GM18951 (cell line): Measurements from ENCODE around the gene MUC5B.
"Not testable (repeated sequence)": the region's sequence is repeated elsewhere in the genome, so short reads cannot be mapped to it uniquely, and the experiment has no call there.

Experiments
- POLR2A ChIP-seq: IDR thresholded peaks from 4 replicates; pipeline ENCODE4 v1.6.1; 2011; ENCODE audit warnings: mild to moderate bottlenecking; ENCODE audit not compliant: insufficient read length, insufficient read depth; ENCODE audit errors: extremely low read depth
- in situ Hi-C: fragments of 300-500 bp; cut with MboI; formaldehyde crosslinking; loops from one replicate; pipeline ENCODE4 v1.12.0; 2022; ENCODE audit warnings: low sequenced_read_pairs, mixed read lengths, inconsistent platforms; ENCODE audit not compliant: unreplicated experiment

The MUC5B gene

DNA sequence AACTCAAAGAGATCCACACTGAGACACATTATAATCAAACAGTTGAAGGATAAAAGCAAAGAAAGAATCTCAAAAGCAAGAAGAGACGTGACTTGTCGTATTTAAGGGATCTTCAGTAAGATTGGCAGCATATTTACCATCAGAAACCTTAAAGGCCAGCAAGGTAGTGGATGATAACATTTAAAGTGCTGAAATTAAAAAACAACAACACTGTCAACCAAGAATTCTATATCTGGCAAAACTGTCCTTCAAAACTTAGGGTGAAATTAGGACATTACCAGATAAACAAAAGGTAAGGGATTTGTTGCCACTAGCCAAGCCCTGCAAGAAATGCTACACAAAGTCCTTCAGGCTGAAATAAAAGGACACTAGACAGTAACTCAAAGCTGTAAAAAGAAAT, 11.0 kb upstream of the MUC5B start:
- in situ Hi-C loops = no loop called here
- no peak for TF ChIP-seq POLR2A

DNA sequence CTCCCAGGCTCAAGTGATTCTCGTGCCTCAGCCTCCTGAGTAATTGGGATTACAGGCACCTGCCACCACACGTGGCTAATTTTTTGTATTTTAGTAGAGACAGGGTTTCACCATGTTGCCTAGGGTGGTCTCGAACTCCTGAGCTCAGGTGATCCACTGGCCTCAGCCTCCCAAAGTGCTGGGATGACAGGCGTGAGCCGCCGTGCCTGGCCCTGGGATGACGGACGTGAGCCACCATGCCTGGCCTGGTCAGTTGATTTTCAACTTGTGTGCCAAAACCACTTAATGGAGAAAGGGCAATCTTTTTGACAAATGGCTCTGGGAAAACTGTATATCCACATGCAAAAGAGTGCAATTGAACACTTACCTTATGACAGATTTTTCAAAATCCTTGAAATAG, 7.0 kb upstream of the MUC5B start:
- in situ Hi-C loops = not testable (repeated sequence)

DNA sequence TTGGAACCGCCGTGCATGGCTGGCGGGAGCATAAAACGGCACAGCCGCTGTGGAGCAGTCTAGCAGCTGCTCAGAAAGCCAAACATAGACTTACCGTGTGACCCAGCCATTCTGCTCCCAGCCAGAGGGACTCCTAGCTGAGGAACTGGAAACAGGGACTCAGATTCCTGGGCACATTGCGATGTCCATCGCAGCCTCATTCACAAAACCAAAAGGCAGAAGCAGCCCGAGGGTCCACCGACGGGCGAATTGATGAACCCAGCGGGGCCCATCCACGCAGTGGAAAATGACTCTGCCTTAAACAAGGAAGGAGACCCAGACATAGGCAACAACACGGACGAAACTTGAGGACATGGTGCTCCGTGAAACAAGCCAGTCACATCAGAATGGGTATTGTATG, 5.7 kb upstream of the MUC5B start:
- TF ChIP-seq POLR2A = no peak
- in situ Hi-C loops = no loop called here

DNA sequence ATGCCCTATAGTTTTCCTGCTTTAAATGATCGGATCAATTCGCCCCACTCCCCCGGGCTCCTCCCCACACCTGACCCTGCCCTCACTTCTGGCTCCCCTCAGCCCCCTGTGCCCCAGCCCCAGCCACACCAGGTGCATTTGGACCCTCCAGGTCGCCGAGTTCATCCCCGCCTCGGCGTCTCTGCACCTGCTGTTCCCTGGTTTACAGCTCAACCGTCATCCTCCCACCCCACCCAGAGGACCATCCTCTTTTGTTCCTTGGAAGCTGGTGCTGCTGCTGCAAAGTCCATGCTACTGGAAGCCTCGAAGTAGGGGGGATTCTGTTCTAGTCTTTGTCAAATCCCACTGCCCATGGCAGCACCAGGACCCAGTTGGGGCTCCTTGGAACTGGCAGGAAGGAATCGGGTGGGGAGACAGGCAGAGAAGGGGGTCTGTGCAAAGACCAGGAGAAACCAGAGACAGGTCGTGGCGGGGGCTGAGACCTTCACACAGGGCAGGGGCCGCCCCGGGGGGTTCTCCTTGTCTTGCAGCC, 4.5 kb upstream of the MUC5B start:
- no peak for TF ChIP-seq POLR2A
- in situ Hi-C loops = no loop called here

DNA sequence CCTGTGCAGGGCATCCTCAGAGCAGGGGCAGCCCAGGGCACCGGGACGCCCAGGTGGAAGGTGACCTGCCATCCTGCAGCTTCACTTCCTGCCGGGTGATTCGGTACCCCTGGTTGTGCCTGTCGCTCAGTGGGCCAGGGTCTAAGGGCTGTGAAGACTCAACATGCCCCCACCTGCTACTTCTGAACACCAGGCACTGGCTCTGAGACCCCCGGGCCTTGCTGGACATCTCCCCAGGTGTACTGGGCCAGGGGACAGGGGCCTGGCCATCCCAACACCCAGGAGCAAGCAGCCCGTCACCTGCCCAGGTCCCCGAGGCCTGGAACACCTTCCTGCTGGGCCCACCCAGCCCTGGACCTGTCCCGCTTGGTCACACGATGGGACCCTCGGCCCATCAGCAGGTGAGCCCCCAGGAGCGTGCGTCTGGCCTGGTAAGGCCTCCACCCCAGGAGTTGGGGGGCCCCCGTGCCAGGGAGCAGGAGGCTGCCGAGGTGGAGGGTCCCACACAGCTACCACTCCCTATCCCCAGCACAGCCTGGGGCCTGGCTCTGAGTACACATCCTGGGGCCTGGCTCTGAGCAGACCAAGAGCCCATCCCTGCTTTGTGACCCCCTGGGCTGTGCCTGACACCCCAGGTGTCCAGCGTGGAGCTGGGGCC, 3.9 kb upstream of the MUC5B start:
- in situ Hi-C loops = no loop called here
- no peak for TF ChIP-seq POLR2A

DNA sequence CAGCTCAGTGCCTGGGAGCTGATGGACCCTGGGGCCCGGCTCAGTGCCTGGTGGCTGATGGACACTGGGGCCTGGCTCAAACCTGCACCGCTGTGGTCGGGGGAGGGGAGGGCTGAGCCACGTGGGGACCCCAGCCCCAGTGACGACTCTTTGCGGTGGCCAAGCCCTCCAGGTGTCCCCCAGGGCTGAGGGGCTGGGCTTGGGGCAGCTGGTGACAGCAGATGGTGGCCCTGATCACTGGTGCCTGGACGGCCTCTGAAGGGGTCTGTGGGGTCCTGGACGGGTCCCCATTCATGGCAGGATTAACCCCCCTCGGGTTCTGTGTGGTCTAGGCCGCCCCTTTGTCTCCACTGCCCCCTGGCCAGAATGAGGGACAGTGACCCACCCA, 3.4 kb upstream of the MUC5B start:
- in situ Hi-C loops = no loop called here
- TF ChIP-seq POLR2A = no peak

DNA sequence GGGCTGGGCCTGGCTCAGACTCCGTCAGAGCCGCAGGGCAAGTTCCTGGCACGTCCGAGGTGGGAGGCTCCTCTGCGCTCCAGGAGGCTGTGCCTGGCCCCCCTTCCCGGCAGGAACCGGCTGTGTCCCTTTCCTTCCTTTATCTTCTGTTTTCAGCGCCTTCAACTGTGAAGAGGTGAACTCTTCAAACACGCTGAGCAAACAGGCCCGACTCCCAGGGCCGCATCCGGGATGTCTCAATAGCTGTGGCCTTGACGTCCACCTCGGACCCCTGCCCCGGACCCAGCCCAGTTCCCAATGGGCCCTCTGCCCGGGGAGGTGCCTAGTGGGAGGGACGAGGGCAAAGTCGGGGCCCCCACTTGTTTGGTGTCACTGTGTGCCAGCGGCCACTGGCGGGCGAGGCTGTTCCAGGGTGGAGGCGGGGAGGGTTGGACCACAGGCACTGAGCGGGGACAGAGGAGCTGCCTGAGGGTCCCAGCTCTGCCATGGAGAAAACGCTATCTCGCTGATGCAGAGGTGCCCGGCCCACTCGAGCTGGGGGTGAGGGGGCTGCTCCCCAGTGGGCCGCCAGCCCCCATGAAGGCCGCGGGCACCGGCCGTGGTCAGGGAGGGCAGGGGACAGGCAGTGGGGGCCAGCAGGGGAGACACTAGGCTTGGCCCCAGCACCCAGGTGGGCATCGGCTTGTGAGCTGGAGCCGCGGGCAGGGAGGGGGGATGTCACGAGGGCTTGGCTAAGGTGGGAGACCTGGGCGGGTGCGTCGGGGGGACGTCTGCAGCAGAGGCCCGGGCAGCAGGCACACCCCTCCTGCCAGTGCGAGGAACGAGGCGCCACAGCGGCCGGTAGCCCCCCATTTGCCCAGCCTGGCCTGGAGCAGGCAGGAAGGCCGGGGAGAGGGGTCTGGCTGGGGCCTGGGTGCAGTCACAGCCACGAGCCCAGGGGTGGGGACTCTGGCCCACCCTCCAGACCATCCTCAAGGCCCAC, 2.7 kb upstream of the MUC5B start:
- in situ Hi-C loops = no loop called here
- TF ChIP-seq POLR2A = no peak

DNA sequence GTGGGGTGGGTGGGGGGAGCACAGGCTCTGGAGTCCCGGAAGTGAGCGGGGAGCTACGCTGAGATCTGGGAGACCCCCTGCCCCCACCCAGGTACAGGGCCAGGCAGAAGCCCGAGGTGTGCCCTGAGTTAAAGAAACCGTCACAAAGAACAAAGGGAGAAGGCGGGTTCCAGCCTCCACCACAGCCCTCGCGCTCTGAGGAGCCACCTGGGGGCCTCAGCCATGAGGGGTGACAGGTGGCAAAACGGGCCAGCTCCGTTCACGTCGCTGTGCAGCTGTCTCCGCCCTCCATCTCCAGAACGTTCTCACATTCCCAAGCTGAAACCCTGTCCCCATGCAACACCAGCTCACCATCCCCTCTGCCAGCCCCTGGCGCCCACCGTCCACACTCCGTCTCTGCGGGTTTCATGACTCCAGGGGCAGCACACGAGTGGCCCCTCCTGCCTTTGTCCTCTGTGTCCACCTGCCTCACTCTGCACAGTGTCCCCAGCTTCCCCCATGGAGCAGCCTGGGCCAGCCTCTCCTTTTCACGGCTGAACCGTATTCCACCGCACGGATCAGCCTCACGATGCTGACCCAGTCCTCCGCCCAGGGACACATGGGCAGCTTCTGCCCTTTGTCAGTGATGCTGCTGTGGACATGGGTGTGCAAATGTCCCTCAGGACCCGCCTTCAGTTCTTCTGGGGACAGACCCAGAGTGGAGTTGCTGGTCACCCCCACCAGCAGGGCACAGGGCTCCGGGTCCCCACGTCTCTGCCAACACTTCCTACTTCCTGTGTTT, 1.7 kb upstream of the MUC5B start:
- TF ChIP-seq POLR2A = no peak
- in situ Hi-C loops = no loop called here

DNA sequence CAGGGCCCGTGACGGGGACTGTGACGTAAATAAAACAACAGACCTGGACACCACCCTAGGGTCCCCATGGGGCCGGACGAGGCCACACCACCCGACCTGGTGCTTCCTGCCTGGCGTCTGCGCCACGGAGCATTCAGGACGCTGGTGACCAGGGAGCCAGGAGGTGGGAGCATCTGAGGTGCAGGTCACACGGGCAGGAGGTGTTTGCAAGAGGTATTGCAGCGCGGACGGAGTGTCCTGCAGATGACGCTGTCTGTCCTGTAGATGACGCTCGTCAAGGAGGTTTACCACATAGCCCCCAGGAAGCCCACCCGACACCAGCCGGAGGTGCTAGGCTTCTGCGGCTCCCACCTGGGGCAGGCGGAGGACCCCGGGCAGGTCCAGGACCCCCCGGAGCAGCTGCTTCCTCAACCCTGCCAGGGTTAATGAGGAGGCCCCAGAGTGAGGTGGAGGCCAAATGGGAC, 986 bp upstream of the MUC5B start:
- TF ChIP-seq POLR2A = no peak
- in situ Hi-C loops = no loop called here

DNA sequence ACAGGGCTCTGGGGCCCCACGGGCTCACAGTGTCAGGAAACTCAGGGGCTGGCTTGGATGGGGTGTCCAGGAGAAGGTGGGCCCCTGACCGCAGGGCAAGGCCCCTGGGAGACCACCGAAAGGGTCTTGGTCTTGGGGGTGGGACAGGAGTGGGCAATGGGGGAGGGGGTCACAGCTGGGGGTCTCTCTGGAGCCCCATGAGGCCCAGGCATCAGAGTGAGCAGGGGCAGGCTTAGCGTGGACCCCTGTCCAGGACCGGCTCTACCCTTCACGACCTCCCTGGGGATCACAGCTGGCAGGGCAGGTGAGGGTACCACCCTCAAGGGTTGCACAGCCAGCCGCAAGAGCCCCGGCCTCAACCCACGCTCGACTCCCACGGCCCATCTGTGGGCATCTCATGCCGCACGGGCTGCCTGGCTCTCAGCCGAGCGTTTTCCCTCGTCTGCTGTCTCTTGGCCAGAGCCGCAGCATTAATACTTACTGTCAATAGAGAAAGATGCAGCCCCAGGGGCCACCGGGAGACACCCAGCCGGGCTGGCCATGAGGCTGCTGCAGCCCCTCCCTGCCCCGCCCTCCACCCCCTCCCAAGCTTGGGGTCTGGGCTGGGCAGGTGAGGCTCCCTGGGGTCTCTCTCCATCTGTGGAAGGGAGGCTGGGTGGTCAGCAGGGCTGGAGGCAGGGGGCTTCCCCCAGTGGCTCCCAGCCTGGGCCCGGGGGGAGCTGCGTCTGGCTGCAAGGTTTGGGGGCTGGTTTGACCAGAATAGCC, 662 bp downstream of the MUC5B start:
- TF ChIP-seq POLR2A = no peak
- in situ Hi-C loops = no loop called here

DNA sequence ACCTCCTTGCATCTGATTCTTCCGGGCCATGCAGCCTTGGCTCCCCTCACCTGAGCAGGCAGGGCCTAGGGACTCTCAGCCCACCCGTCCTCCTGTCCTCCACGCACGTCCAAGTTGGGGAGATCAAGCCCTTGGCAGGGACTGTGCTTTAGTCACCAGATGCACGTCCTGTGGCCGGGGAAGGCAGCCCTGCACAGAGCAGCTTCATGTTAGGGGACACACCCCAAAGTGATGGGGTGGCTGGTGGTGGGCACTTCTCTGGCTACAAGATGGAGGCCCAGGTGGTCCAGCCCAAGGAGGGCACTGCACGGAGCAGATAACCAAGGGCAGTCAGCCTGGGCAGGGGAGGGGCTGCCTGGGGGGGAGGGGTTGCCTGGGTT, 1.2 kb downstream of the MUC5B start:
- no peak for TF ChIP-seq POLR2A
- in situ Hi-C loops = no loop called here

DNA sequence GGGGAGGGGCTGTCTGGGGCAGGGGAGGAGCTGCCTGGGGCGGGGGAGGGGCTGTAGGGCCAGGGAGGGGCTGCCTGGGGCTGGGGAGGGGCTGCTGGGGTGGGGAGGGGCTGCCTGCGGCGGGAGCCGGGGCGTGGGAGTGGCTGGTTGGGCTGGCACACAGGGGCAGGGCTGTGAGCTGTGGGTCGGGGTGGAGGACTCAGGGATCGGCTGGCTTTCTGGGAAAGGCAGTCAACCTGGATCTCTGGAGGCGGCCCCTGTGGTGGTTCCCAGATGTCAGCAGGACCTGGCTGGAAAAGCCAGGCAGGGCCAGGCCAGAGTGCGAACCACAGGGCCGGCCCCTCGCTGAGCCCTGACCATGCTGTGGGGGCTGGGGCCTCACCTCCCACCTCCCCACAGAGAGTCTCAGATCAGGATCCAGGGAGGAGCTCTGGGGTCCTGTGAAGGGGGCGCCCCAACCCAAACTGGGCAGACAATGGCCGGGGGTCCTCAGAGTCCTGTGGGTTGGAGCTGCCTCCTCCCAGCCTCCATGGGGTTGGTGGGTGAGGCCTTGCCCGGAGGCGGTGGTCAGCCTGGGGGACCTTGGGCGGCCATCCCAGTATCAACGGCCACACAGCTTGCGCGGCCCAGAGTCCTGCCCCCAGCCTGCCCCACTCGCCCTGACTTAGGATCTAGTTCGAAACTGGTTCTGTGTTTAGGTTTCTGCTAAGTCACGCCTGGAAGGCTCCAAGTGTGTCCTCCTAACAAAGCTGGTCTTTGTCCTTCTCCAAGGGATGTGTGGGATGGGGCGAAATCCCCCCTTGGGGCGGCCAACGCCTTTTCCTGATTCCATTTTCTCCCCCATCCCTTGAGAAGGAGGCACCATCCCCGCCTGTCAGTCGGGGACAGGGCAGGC, 1.9 kb downstream of the MUC5B start:
- in situ Hi-C loops = no loop called here
- TF ChIP-seq POLR2A = no peak
